Heart right ventricle (tissue), 16 donors: Measurements from ENCODE around the gene WDR5B. TPM values are rescaled to one million over a fixed set of nuclear protein-coding genes. Genes with fewer than 3 reads are reported as not detected.

Experiments used
- ATAC-seq, 8 donors: fragments of 200-7000 bp; cut with Tn5 transposase; one replicate each; pipeline ENCODE4 v1.9.1; 2020; ENCODE audit warnings: mild to moderate bottlenecking in 8 of 8, moderate library complexity in 8 of 8, moderate number of reproducible peaks in 1 of 8
- DNase-seq, 2 donors: peaks; one replicate each; pipeline ENCODE4 v3.0.0-alpha.2; 2020
- H3K27ac ChIP-seq, 10 donors: fragments of 200-600 bp; sonication (generic) in 2 of 10; one replicate each; pipeline versions ENCODE4 v1.5.0 to v1.8.0; 2020 to 2022; ENCODE audit warnings: mild to moderate bottlenecking in 3 of 10
- H3K27me3 ChIP-seq, 7 donors: fragments of 200-600 bp; one replicate each; pipeline ENCODE4 v1.8.0; 2021 to 2022; ENCODE audit warnings: mild to moderate bottlenecking in 2 of 7
- H3K36me3 ChIP-seq, 9 donors: fragments of 200-600 bp; sonication (generic) in 1 of 9; one replicate each; pipeline versions ENCODE4 v1.5.0 to v1.8.0; 2020 to 2022; ENCODE audit warnings: mild to moderate bottlenecking in 2 of 9
- H3K4me1 ChIP-seq, 9 donors: fragments of 200-600 bp; sonication (generic) in 1 of 9; one replicate each; pipeline versions ENCODE4 v1.5.0 to v1.8.0; 2020 to 2022; ENCODE audit warnings: mild to moderate bottlenecking in 4 of 9
- H3K4me3 ChIP-seq, 10 donors: fragments of 200-600 bp; sonication (generic) in 2 of 10; one replicate each; pipeline versions ENCODE4 v1.5.0 to v1.8.0; 2020 to 2022; ENCODE audit warnings: mild to moderate bottlenecking in 7 of 10, moderate library complexity in 2 of 10
- H3K9me3 ChIP-seq, 11 donors: fragments of 200-600 bp in 10 of 11; sonication (generic) in 2 of 11; one replicate each; pipeline versions ENCODE4 v1.5.0 to v1.8.0; 2013 to 2022; ENCODE audit warnings: mild to moderate bottlenecking in 2 of 11, control low read depth in 1 of 11, moderate library complexity in 1 of 11
- CTCF ChIP-seq, 9 donors: fragments of 200-600 bp; sonication (generic) in 2 of 9; IDR thresholded peaks; one replicate each; pipeline versions ENCODE4 v1.5.0 to v1.8.0; 2021 to 2022; ENCODE audit warnings: antibody characterized with exemption in 9 of 9, mild to moderate bottlenecking in 5 of 9, moderate library complexity in 1 of 9
- WGBS, 2 donors: extraction: QIAGEN DNeasy Blood & Tissue Kit; methylation state at CpG; one replicate each; pipeline ENCODE4 v1.1.7; 2013; ENCODE audit warnings: inconsistent platforms in 1 of 2; 5-methylcytosine and 5-hydroxymethylcytosine counted together
- intact Hi-C, 10 donors: fragments of 100-400 bp; cut with DNase I; formaldehyde crosslinking; loops; one replicate each; pipeline versions ENCODE4 v1.11.1 to v1.14.2; 2022
- polyA plus RNA-seq, 2 donors: library from polyadenylated mRNA; stranded (reverse); fragments of 200-250 nt; gene quantifications; one replicate each; pipeline ENCODE4 v1.2.3, GENCODE V29; 2013
- total RNA-seq, 10 donors: library from RNA; stranded (reverse); fragmentation: NEBNext Ultra II Directional in 3 of 10; extraction: Animal tissue kit (Norgen Biotek cat#: 25700) in 3 of 10; gene quantifications; one replicate each; pipeline versions ENCODE4 v1.2.1 to v1.2.4, GENCODE V29; 2021 to 2023
- donor health status: Arrhythmogenic right ventricular cardiomyopathy.
- donor health status: ischemic (EF 13 %, LVEDD 7.1; RV severe dilation, severe dysfunction).
- donor health status: healthy with polysubstance abuse.
- donor health status: DM: no; HTN: yes; CAD: no.
- donor health status: DM: no; HTN: no; CAD: no.
- donor health status: ischemic (EF 25% LVEDD 6.9; RV normal size, moderate dysfunction).
- donor health status: ischemic (EF 25% LVEDD 5.7; RV mildly dilated, moderate dysfunction).
- donor health status: healthy.
- donor health status: DM: yes; HTN: yes; CAD: no.
- donor health status: Ischemic cardiomyopathy.
- donor health status: ischemic (EF 35%, LVEDD 5.7; RV mildly dilated, moderate dysfunction).
- donor health status: nonischemic (EF 11% LVEDD 7.7; RV severe dilation, severe dysfunction).
- donor health status: DM: yes; HTN: yes; CAD: no.
- donor health status: PGD.
- donor health status: ischemic (EF 29% LVEDD 5.4; RV normal size, mild dysfunction).
- donor health status: nonischemic (EF 23%, LVEDD 6.1; RV moderate dilation, normal function).

Gene WDR5B
- total and polyA plus RNA-seq, 12 donors: 1.8 to 3.9 (median 2.9) TPM

DNA sequence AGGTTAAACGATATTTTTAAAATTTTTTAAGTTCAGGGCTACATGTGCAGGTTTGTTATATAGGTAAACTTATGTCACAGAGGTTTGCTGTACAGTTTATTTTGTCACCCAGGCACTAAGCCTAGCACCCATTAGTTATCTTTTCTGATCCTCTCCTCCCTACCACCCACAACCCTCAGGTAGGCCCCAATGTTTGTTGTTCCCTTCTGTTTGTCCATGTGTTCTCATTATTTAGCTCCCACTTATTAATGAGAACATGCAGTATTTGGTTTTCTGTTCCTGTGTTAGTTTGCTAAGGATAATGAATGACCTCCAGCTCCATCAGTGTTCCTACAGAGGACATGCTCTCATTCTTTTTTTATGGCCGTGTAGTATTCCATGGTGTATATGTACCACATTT lies 16.9 kb downstream of the WDR5B start:
- Histone ChIP-seq H3K27ac (no peak overlapping the region), H3K4me3 (no peak overlapping the region), H3K9me3 (no peaks in the 10 kb centered on the region), H3K4me1 (peaks cover 0 to 14% (median 0%) of the 10 kb centered on the region in 9 donors), H3K27me3 (no peaks in the 10 kb centered on the region), H3K36me3 (peaks cover 0 to 19% (median 8%) of the 10 kb centered on the region in 9 donors)
- TF ChIP-seq CTCF (IDR thresholded peaks at IDR 0.05): no peak
- intact Hi-C loops: loop anchor here in 5 of 10 donors (10.0 kb wide), 4 partner anchors 276 to 396 kb away; partner anchors contain the start of genes PARP14 (in 2 of the 5), HSPBAP1 (in 1 of the 5) and SLC49A4 (in 1 of the 5)
- DNase-seq (no peak), ATAC-seq (no peak)
- 94 to 98% methylated on average over 2 of the region's 2 CpGs for WGBS, 2 donors

GRCh38 chr3:122397201-122397600 lies 18.7 kb downstream of the WDR5B start:
- no peak overlapping the region for H3K27ac ChIP-seq
- intact Hi-C loops: loop anchor here in 5 of 10 donors (10.0 kb wide), 4 partner anchors 278 to 398 kb away; partner anchors contain the start of genes PARP14 (in 2 of the 5), HSPBAP1 (in 1 of the 5) and SLC49A4 (in 1 of the 5)
- H3K27me3 ChIP-seq: no peaks in the 10 kb centered on the region
- H3K9me3 ChIP-seq: no peaks in the 10 kb centered on the region
- H3K4me3 ChIP-seq: no peak overlapping the region
- 80 to 93% methylated on average over 1 of the region's 1 CpG for WGBS, 2 donors
- H3K4me1 ChIP-seq: peaks cover 0 to 17% (median 9%) of the 10 kb centered on the region in 9 donors
- no peak for TF ChIP-seq CTCF (IDR thresholded peaks at IDR 0.05)
- no peak for ATAC-seq
- DNase-seq: no peak
- H3K36me3 ChIP-seq: peaks cover 0 to 6% (median 0%) of the 10 kb centered on the region in 9 donors

- Histone ChIP-seq H3K36me3 (peaks cover 0 to 6% (median 0%) of the 10 kb centered on the region in 9 donors), H3K4me3 (no peak overlapping the region), H3K4me1 (peaks cover 0 to 23% (median 9%) of the 10 kb centered on the region in 9 donors), H3K9me3 (no peaks in the 10 kb centered on the region), H3K27me3 (no peaks in the 10 kb centered on the region), H3K27ac (no peak overlapping the region)
- DNase-seq: no peak
- no peak for ATAC-seq
- intact Hi-C loops: loop anchor here in 5 of 10 donors (10.0 kb wide), 4 partner anchors 278 to 398 kb away; partner anchors contain the start of genes PARP14 (in 2 of the 5), HSPBAP1 (in 1 of the 5) and SLC49A4 (in 1 of the 5)
- TF ChIP-seq CTCF (IDR thresholded peaks at IDR 0.05): no peak
These were observed 19.4 kb downstream of the WDR5B start for GRCh38 chr3:122396511-122396910.

DNA sequence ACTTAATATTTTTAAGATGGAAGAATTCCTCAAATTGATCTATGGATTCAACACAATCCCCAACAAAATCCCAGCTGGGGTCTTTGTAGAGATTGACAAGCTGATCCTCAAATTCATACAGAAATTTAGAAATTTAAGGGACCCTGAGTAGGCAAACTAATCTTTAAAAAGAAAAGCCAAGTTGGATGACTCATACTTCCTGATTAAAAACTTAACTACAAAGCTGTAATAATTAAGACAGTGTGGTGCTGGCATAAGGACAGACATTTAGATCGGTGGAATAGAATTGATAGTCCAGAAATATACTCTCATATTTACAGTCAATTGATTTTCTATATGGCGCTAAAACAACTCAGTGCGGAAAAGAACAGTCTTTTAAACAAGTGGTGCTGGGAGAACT lies 20.3 kb downstream of the WDR5B start:
- H3K9me3 ChIP-seq: no peaks in the 10 kb centered on the region
- no peak overlapping the region for H3K27ac ChIP-seq
- peaks cover 0 to 6% (median 0%) of the 10 kb centered on the region in 9 donors for H3K36me3 ChIP-seq
- no peak for ATAC-seq
- intact Hi-C loops: loop anchor here in 5 of 10 donors (10.0 kb wide), 4 partner anchors 279 to 399 kb away; partner anchors contain the start of genes PARP14 (in 2 of the 5), HSPBAP1 (in 1 of the 5) and SLC49A4 (in 1 of the 5)
- no peaks in the 10 kb centered on the region for H3K27me3 ChIP-seq
- H3K4me1 ChIP-seq: peaks cover 0 to 32% (median 13%) of the 10 kb centered on the region in 9 donors
- 60 to 64% methylated on average over 3 of the region's 3 CpGs for WGBS, 2 donors
- no peak for DNase-seq
- H3K4me3 ChIP-seq: no peak overlapping the region
- no peak for TF ChIP-seq CTCF (IDR thresholded peaks at IDR 0.05)
